ENCODE data around the gene PNMA8B.

DNA sequence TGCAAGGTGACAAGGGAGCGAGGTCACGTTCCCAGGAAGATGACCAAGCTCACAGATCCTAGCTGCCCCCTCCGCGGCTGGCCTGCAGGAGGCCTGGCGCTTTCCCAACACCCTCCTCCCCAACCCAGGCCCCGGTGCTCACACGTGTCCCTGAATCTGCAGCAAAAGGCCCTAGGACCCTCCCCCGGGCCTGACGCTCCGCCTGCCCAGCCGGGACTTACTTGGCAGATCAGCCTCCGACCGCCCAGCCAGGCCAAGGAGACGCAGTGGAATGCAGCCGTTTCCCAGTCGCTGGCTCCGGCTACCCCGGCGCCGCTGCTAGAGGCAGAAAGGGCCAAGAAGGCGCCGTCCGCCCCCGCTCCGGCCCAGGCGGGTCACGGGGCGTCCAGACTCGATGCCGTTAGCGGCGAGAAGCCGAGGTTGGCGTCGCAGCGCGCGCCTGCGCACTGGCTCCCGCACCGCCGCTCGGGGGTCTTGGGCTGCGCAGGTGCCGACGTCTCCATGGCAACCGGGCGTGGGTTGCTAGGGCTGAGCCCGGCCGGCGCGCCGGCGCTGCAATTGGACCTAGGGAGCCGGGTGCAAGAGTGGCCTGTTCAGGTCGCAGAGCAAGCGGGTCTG is 24.4 kb downstream of the PNMA8B start, which contains the start of gene PNMA8A:
- TF ChIP-seq OSR1 (CRISPR knock-in tag; IDR thresholded peaks at IDR 0.05) = no peak
- TF ChIP-seq, protein P1, sequence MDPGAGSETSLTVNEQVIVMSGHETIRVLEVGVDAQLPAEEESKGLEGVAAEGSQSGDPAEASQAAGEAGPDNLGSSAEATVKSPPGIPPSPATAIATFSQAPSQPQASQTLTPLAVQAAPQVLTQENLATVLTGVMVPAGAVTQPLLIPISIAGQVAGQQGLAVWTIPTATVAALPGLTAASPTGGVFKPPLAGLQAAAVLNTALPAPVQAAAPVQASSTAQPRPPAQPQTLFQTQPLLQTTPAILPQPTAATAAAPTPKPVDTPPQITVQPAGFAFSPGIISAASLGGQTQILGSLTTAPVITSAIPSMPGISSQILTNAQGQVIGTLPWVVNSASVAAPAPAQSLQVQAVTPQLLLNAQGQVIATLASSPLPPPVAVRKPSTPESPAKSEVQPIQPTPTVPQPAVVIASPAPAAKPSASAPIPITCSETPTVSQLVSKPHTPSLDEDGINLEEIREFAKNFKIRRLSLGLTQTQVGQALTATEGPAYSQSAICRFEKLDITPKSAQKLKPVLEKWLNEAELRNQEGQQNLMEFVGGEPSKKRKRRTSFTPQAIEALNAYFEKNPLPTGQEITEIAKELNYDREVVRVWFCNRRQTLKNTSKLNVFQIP (CRISPR knock-in tag; IDR thresholded peaks at IDR 0.05; ENCODE audit: borderline replicate concordance, low read depth) = no peak
- TF ChIP-seq ZFP30 (CRISPR knock-in tag; IDR thresholded peaks at IDR 0.05) = no peak
- no peak for TF ChIP-seq ZFP3 (CRISPR knock-in tag; IDR thresholded peaks at IDR 0.05)
- TF ChIP-seq RARB (CRISPR knock-in tag; IDR thresholded peaks at IDR 0.05) = no peak
- TF ChIP-seq GLIS3 (CRISPR knock-in tag; IDR thresholded peaks at IDR 0.05) = no peak
- TF ChIP-seq, protein P2, sequence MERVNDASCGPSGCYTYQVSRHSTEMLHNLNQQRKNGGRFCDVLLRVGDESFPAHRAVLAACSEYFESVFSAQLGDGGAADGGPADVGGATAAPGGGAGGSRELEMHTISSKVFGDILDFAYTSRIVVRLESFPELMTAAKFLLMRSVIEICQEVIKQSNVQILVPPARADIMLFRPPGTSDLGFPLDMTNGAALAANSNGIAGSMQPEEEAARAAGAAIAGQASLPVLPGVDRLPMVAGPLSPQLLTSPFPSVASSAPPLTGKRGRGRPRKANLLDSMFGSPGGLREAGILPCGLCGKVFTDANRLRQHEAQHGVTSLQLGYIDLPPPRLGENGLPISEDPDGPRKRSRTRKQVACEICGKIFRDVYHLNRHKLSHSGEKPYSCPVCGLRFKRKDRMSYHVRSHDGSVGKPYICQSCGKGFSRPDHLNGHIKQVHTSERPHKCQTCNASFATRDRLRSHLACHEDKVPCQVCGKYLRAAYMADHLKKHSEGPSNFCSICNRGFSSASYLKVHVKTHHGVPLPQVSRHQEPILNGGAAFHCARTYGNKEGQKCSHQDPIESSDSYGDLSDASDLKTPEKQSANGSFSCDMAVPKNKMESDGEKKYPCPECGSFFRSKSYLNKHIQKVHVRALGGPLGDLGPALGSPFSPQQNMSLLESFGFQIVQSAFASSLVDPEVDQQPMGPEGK (CRISPR knock-in tag; IDR thresholded peaks at IDR 0.05; ENCODE audit: borderline replicate concordance) = no peak
- no peak for TF ChIP-seq BACH2 (CRISPR knock-in tag; IDR thresholded peaks at IDR 0.05; ENCODE audit: borderline replicate concordance)
- TF ChIP-seq PPARA (CRISPR knock-in tag; IDR thresholded peaks at IDR 0.05; ENCODE audit: borderline replicate concordance) = no peak
- no peak for TF ChIP-seq ZNF70 (CRISPR knock-in tag; IDR thresholded peaks at IDR 0.05)
- TF ChIP-seq, protein P3, sequence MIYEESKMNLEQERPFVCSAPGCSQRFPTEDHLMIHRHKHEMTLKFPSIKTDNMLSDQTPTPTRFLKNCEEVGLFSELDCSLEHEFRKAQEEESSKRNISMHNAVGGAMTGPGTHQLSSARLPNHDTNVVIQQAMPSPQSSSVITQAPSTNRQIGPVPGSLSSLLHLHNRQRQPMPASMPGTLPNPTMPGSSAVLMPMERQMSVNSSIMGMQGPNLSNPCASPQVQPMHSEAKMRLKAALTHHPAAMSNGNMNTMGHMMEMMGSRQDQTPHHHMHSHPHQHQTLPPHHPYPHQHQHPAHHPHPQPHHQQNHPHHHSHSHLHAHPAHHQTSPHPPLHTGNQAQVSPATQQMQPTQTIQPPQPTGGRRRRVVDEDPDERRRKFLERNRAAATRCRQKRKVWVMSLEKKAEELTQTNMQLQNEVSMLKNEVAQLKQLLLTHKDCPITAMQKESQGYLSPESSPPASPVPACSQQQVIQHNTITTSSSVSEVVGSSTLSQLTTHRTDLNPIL (CRISPR knock-in tag; IDR thresholded peaks at IDR 0.05; ENCODE audit: low read depth) = no peak
